CD4-positive, alpha-beta T cell treated with Interleukin-17A for 4 hours (primary cell): ENCODE results near the gene CHSY3.
"Not testable (repeated sequence)": the region's sequence is repeated elsewhere in the genome, so short reads cannot be mapped to it uniquely, and the experiment has no call there.

ENCODE experiments used
- DNase-seq: peaks from one replicate; pipeline ENCODE4 v3.0.0-alpha.2; 2020; ENCODE audit warnings: mixed read lengths

Gene CHSY3

GRCh38 chr5:130171699-130172098, 267.4 kb downstream of the CHSY3 start:
- DNase-seq: no peak

- no peak for DNase-seq
Observed at GRCh38 chr5:130183115-130183514, 278.9 kb downstream of the CHSY3 start.

GRCh38 chr5:130189961-130190360, 285.7 kb downstream of the CHSY3 start:
- DNase-seq: no peak

GRCh38 chr5:130198927-130199326, 294.7 kb downstream of the CHSY3 start:
- no peak for DNase-seq

- DNase-seq: no peak
Observed at GRCh38 chr5:130206686-130207085, 302.4 kb downstream of the CHSY3 start.

- no peak for DNase-seq
Observed at GRCh38 chr5:130213607-130214006, 309.3 kb downstream of the CHSY3 start.

- no peak for DNase-seq
Observed at GRCh38 chr5:130216286-130216685, 312.0 kb downstream of the CHSY3 start.

- no peak for DNase-seq
Observed at GRCh38 chr5:130222573-130222972, 318.3 kb downstream of the CHSY3 start.

- DNase-seq: not testable (repeated sequence)
Observed at GRCh38 chr5:130226556-130226955, 322.3 kb downstream of the CHSY3 start.

- no peak for DNase-seq
Observed at GRCh38 chr5:130227699-130228098, 323.4 kb downstream of the CHSY3 start.

GRCh38 chr5:130231786-130232185, 327.5 kb downstream of the CHSY3 start:
- no peak for DNase-seq

GRCh38 chr5:130234816-130235215, 330.6 kb downstream of the CHSY3 start:
- DNase-seq: no peak
